22Rv1 (cell line): ENCODE results near the gene KIF7.

Experiments used
- H3K27ac ChIP-seq: fragments of 450-650 bp; 2 replicates; pipeline ENCODE4 v1.5.1; 2017
- CTCF ChIP-seq: fragments of 450-650 bp; IDR thresholded peaks from 2 replicates; pipeline ENCODE4 v1.5.1; 2017; ENCODE audit warnings: mild to moderate bottlenecking
- ZFX ChIP-seq: fragments of 450-650 bp; IDR thresholded peaks from 2 replicates; pipeline ENCODE4 v1.6.1; 2017; ENCODE audit warnings: antibody characterized with exemption, borderline replicate concordance

Gene KIF7

GRCh38 chr15:89630974-89631901 lies 24.0 kb downstream of the KIF7 start:
- no peak overlapping the region for H3K27ac ChIP-seq
- TF ChIP-seq CTCF = no peak
- TF ChIP-seq ZFX = no peak

- H3K27ac ChIP-seq = no peak overlapping the region
Observed at GRCh38 chr15:89630260-89630659, 25.0 kb downstream of the KIF7 start.

GRCh38 chr15:89629829-89630228 lies 25.4 kb downstream of the KIF7 start:
- no peak for TF ChIP-seq ZFX
- no peak for TF ChIP-seq CTCF
- no peak overlapping the region for H3K27ac ChIP-seq

More at GRCh38 chr15:89630260-89630659, 25.0 kb downstream of the KIF7 start:
- TF ChIP-seq ZFX (no peak), CTCF (no peak)

GRCh38 chr15:89628806-89629715 lies 26.2 kb downstream of the KIF7 start:
- no peak overlapping the region for H3K27ac ChIP-seq

GRCh38 chr15:89628301-89628700 lies 27.0 kb downstream of the KIF7 start:
- TF ChIP-seq ZFX = no peak
- TF ChIP-seq CTCF = no peak
- no peak overlapping the region for H3K27ac ChIP-seq

More at GRCh38 chr15:89628806-89629715, 26.2 kb downstream of the KIF7 start:
- TF ChIP-seq CTCF = no peak
- TF ChIP-seq ZFX = no peak

- H3K27ac ChIP-seq = no peak overlapping the region
- no peak for TF ChIP-seq CTCF
- TF ChIP-seq ZFX = no peak
Observed at GRCh38 chr15:89627256-89627970, 27.9 kb downstream of the KIF7 start.
